HL-60 (cell line): ENCODE data around the gene RNF144A.

Experiments used
- CTCF ChIP-seq: IDR thresholded peaks from one replicate; pipeline ENCODE4 v1.5.1; 2011; ENCODE audit warnings: low read length, control low read depth, inconsistent platforms; ENCODE audit not compliant: insufficient read depth
- GABPA ChIP-seq: IDR thresholded peaks from 2 replicates; pipeline ENCODE4 v1.6.1; 2012; ENCODE audit warnings: low read depth
- POLR2AphosphoS5 ChIP-seq: IDR thresholded peaks from 2 replicates; pipeline ENCODE4 v1.6.1; 2012; ENCODE audit warnings: low read depth
- REST ChIP-seq: IDR thresholded peaks from 2 replicates; pipeline ENCODE4 v1.6.1; 2012; ENCODE audit warnings: low read depth; ENCODE audit not compliant: insufficient replicate concordance

- no peak for TF ChIP-seq CTCF
- no peak for TF ChIP-seq POLR2AphosphoS5
- TF ChIP-seq REST = no peak
- no peak for TF ChIP-seq GABPA
Measured at GRCh38 chr2:6970976-6971480, 53.8 kb downstream of the RNF144A start.
